GM19193 (cell line): ENCODE measurements around the gene IL25.

Experiments used
- POLR2A ChIP-seq: IDR thresholded peaks from 4 replicates; pipeline ENCODE4 v1.6.1; 2011; ENCODE audit not compliant: insufficient read depth, insufficient read length; ENCODE audit errors: extremely low read depth

Gene IL25

DNA sequence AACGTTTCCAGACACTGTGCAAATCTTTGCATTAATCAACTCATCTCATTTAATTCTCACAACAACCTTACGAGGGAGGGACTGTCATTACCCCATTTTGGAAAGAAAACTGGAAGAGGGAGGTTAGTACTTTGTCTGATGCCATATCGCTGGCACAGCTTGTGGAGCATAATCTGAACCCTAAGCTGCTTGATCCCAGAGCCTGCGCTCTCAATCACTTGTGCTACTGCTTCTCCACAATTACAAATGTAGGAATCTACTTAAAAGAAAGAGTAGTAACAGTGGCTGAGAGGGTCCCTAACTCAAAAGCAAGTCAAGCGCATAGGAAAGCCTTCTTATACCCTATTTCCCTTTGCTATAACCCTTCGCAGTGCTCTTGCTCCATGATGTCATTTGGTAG is 10.8 kb upstream of the IL25 start:
- TF ChIP-seq POLR2A: no peak

GRCh38 chr14:23362200-23362599 is 10.4 kb upstream of the IL25 start:
- TF ChIP-seq POLR2A: no peak

DNA sequence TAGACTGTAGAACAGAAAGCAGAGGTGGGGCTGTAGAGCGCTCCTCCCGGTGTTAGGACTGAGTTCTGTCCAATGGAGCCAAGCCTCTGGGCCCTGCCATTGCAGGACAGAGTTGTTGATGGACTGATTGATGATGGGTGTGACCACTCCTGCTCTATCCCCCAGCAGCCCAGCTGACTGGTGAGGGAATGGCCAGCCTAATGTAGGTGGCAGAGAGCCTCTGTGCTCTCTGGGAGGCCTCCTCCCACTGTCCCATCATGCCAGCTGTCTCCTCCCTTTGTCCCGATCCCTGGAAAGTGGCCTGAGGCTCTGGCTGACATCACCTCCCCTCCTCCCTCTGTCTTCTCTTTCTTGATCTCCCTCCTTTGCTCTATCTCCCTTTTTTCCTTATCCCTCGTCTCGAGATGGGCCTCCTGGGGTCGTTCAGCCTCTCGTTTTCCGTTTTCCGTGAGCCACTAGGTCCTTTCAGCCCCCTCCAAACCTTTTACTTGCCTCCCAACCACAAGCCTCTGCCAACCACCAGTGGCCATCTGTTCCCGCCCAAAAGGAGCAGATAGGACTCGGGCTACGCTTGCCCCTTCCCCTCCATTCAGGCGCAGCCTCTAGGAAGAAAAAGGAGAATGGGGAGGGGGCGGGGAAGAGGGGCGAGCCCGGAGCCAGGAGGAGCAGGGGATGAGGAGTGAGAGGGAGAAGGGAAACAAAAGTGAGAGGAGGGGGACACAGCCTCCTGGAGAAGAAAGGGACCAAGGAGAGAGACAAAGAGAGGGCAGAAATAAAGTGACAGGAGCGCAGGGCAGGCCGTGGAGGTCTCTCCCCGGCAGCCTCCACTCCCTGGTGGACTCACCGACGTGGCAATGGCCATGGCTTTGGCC is 8.2 kb upstream of the IL25 start:
- TF ChIP-seq POLR2A: no peak

DNA sequence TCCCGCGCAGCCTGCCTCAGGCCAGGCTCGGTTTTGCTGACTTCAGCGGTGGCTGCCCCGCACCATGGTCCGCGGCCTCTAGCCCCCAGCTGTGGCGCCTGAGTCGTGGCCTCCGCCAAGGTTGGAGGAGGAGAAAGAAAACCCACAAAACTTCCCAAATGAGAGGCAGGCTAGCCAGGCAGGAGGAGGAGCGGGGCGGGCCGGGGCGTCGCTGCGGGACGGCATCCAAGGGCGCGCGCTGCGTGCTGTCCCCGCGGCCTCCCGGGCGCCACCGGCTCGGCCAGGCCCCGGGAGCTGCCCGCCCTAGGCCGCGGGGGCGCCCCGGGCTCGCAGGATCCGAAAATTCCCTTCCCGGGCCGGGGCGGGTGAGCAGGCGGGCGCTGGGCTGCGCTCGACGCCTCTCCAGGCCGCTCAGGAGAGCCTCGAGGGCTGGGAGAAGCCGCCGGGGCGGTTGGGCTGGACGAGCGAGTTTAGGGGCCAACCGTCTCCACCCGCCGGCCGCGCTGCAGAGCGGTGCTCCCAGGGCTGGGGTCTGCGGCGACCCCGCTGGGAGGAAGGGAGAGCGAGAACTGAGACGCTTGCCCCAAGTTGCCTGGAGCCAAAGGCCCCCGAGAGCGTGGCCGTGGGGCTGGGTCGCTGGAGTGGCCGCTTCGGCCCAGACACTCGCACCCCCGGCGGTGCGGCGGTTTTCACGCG is 7.4 kb upstream of the IL25 start, which contains the start of gene EFS:
Gene EFS, minus strand, starts transcription at position 137 of the 696 bp plus-strand sequence. CDS start 147 bp downstream, outside the sequence.
- TF ChIP-seq POLR2A: no peak

DNA sequence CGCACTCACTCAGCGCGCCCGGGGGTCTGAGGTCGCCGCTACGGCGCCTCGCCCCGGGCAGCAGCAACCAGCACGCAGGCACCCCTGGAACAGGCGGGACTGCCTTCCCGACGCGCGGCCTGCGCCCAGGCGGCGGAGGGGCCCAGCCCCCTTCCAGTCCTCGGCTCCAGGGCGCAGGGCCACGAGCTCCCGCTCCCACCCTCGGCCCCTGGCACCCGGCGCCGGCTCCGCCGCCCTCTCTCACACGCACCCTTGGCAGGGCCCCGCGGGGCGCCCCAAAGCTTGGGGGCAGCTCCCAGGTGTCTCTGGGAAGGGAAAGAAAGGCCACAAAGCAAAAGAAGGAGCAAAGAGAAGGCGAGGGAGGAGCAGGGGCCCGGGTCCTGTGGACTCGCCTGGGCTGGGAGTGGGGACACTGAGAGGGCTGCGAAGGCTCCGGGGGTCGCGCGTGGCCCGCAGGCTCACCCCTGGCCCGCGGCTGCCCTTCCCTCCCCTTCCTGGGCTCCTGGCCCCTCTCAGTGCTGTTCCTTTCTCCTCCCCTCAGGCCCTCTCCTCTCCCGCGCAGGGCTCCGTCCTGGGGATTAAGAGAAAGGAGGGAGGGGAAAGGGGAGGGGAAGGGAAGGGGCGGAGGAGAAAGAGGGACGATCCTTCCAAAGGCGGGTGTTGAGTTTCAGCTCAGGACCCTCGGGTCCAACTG is 6.7 kb upstream of the IL25 start:
- no peak for TF ChIP-seq POLR2A

GRCh38 chr14:23366426-23366921 is 6.1 kb upstream of the IL25 start:
- TF ChIP-seq POLR2A: no peak

GRCh38 chr14:23370221-23370620 is 2.4 kb upstream of the IL25 start:
- no peak for TF ChIP-seq POLR2A

DNA sequence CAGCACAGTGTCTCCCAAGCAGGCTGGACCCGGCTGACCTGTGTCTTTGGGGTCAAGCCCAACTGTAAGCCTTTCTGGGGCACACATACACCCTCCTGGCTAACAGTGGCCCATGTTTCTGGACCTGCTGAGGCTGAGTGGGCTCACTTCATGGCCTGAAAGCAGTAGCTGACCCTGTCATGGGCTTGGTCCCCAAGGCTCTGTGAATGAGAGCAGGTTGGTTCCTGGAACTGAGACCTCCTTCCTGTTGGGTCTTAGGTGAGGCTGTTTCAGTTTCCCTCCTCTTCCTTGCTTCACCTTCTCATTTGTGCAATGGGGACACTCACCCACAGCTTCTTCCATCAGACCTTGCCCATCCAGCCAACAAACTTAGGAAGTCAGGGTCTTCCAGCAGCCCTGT is 744 bp upstream of the IL25 start:
- no peak for TF ChIP-seq POLR2A

DNA sequence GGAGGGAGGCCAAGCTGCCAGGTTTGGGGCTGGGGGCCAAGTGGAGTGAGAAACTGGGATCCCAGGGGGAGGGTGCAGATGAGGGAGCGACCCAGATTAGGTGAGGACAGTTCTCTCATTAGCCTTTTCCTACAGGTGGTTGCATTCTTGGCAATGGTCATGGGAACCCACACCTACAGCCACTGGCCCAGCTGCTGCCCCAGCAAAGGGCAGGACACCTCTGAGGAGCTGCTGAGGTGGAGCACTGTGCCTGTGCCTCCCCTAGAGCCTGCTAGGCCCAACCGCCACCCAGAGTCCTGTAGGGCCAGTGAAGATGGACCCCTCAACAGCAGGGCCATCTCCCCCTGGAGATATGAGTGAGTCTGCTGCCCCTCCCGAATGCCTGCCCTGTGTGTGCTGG is 432 bp downstream of the IL25 start:
- TF ChIP-seq POLR2A: no peak

- no peak for TF ChIP-seq POLR2A
Measured at GRCh38 chr14:23375527-23376251, 3.1 kb downstream of the IL25 start.

- no peak for TF ChIP-seq POLR2A
Measured at GRCh38 chr14:23376482-23377197, 4.0 kb downstream of the IL25 start, which contains the start of gene CMTM5. TSS of gene CMTM5 (plus strand) at chr14:23377046. CDS start at chr14:23377252, 206 bp downstream.

- no peak for TF ChIP-seq POLR2A
Measured at GRCh38 chr14:23377198-23377550, 4.6 kb downstream of the IL25 start.

GRCh38 chr14:23377573-23378563 is 5.3 kb downstream of the IL25 start:
- TF ChIP-seq POLR2A: no peak

GRCh38 chr14:23378612-23379220 is 6.1 kb downstream of the IL25 start:
- no peak for TF ChIP-seq POLR2A
